ENCODE results near the gene SLC50A1. TPM values are rescaled to one million over a fixed set of nuclear protein-coding genes. Genes with fewer than 3 reads are reported as not detected.

The SLC50A1 gene
- total RNA-seq, 3 donors from 2014 or later (not counting 1 experiment from before 2014, with no cell fraction given), result 31.7 to 33.5 (median 32.7) TPM

GRCh38 chr1:155175927-155176371, 40.3 kb downstream of the SLC50A1 start:
- DNase-seq (peak in 1 of 2 donors; percentile 57), ATAC-seq (no peak)
- Histone ChIP-seq H3K9me3 (ENCODE audit: control insufficient read depth, insufficient read depth, low read length) (no peaks in the 10 kb centered on the region), H3K4me1 (ENCODE audit: control insufficient read depth, insufficient read depth, low read length) (peaks cover 33% of the 10 kb centered on the region), H3K27me3 (ENCODE audit: control insufficient read depth, insufficient read depth, low read length) (no peaks in the 10 kb centered on the region), H3K27ac (ENCODE audit: low read length) (no peak overlapping the region), H3K4me3 (ENCODE audit: low read length) (no peak overlapping the region), H3K36me3 (ENCODE audit: control insufficient read depth, insufficient read depth, low read length) (peaks cover 2% of the 10 kb centered on the region)
- intact Hi-C loops (cut with micrococcal nuclease), result loop anchor here (5.0 kb wide), 2 partner anchors 51 to 416 kb away; no protein-coding TSS in a partner anchor
- Mint-ChIP-seq H3K4me3 (no peak overlapping the region), H3K36me3 (no peaks in the 10 kb centered on the region), H3K9me3 (no peaks in the 10 kb centered on the region), H3K27ac (no peak overlapping the region), H3K4me1 (peaks cover 28 to 40% of the 10 kb centered on the region in 2 donors), H3K27me3 (ENCODE audit: low read depth in 2 of 2) (peaks cover 0 to 5% of the 10 kb centered on the region in 2 donors)
- TF ChIP-seq CTCF (IDR thresholded peaks at IDR 0.05), result no peak
- 89% methylated on average over 9 of the region's 9 CpGs for WGBS (ENCODE audit: insufficient coverage)

GRCh38 chr1:155176544-155177071, 41.0 kb downstream of the SLC50A1 start:
- H3K9me3 ChIP-seq (ENCODE audit: control insufficient read depth, insufficient read depth, low read length), result no peaks in the 10 kb centered on the region
- intact Hi-C loops (cut with micrococcal nuclease), result loop anchor here (5.0 kb wide), 2 partner anchors 51 to 416 kb away; no protein-coding TSS in a partner anchor
- H3K27me3 ChIP-seq (ENCODE audit: control insufficient read depth, insufficient read depth, low read length), result no peaks in the 10 kb centered on the region
- Mint-ChIP-seq H3K27me3 (ENCODE audit: low read depth in 2 of 2) (peaks cover 0 to 5% of the 10 kb centered on the region in 2 donors), H3K9me3 (no peaks in the 10 kb centered on the region), H3K4me3 (peak overlapping the region; percentile 59), H3K36me3 (no peaks in the 10 kb centered on the region), H3K27ac (peak overlapping the region in 1 of 2 donors; percentile 18), H3K4me1 (peaks cover 28 to 40% of the 10 kb centered on the region in 2 donors)
- peak; percentile 93 for TF ChIP-seq CTCF (IDR thresholded peaks at IDR 0.05)
- DNase-seq, result peak; percentile 79 to 93
- 62% methylated on average over 8 of the region's 8 CpGs for WGBS (ENCODE audit: insufficient coverage)
- ATAC-seq, result peak; percentile 59 to 73 (median 59)
- peaks cover 33% of the 10 kb centered on the region for H3K4me1 ChIP-seq (ENCODE audit: control insufficient read depth, insufficient read depth, low read length)
- peaks cover 2% of the 10 kb centered on the region for H3K36me3 ChIP-seq (ENCODE audit: control insufficient read depth, insufficient read depth, low read length)
- no peak overlapping the region for H3K27ac ChIP-seq (ENCODE audit: low read length)
- no peak overlapping the region for H3K4me3 ChIP-seq (ENCODE audit: low read length)

- DNase-seq (peak in 1 of 2 donors; percentile 14), ATAC-seq (no peak)
- no peak overlapping the region for H3K27ac ChIP-seq (ENCODE audit: low read length)
- 81% methylated on average over 11 of the region's 11 CpGs for WGBS (ENCODE audit: insufficient coverage)
- peaks cover 0 to 5% of the 10 kb centered on the region in 2 donors for H3K27me3 Mint-ChIP-seq (ENCODE audit: low read depth in 2 of 2)
- TF ChIP-seq CTCF (IDR thresholded peaks at IDR 0.05), result no peak
- H3K4me3 Mint-ChIP-seq, result no peak overlapping the region
- no peaks in the 10 kb centered on the region for H3K9me3 ChIP-seq (ENCODE audit: control insufficient read depth, insufficient read depth, low read length)
- H3K4me3 ChIP-seq (ENCODE audit: low read length), result no peak overlapping the region
- intact Hi-C loops (cut with micrococcal nuclease), result loop anchor here (5.0 kb wide), 2 partner anchors 50 to 415 kb away; no protein-coding TSS in a partner anchor
- H3K9me3 Mint-ChIP-seq, result no peaks in the 10 kb centered on the region
- H3K27me3 ChIP-seq (ENCODE audit: control insufficient read depth, insufficient read depth, low read length), result no peaks in the 10 kb centered on the region
- H3K4me1 Mint-ChIP-seq, result peaks cover 22 to 34% of the 10 kb centered on the region in 2 donors
- H3K4me1 ChIP-seq (ENCODE audit: control insufficient read depth, insufficient read depth, low read length), result peaks cover 28% of the 10 kb centered on the region
- H3K36me3 ChIP-seq (ENCODE audit: control insufficient read depth, insufficient read depth, low read length), result peaks cover 2% of the 10 kb centered on the region
- H3K36me3 Mint-ChIP-seq, result no peaks in the 10 kb centered on the region
- H3K27ac Mint-ChIP-seq, result no peak overlapping the region
These were observed 41.7 kb downstream of the SLC50A1 start for GRCh38 chr1:155177192-155177917.
